SHP77 (cell line): ENCODE results near the gene HEPN1.

Source experiments
- DNase-seq, 2 experiments: peaks; one replicate each; lab custom pipeline; 2025; lab: John Stamatoyannopoulos, UW

HEPN1 gene

GRCh38 chr11:124899383-124900145 lies 19.5 kb upstream of the HEPN1 start:
- DNase-seq, result no peak

GRCh38 chr11:124900464-124900863 lies 18.6 kb upstream of the HEPN1 start:
- no peak for DNase-seq

GRCh38 chr11:124902616-124903015 lies 16.4 kb upstream of the HEPN1 start:
- no peak for DNase-seq

DNA sequence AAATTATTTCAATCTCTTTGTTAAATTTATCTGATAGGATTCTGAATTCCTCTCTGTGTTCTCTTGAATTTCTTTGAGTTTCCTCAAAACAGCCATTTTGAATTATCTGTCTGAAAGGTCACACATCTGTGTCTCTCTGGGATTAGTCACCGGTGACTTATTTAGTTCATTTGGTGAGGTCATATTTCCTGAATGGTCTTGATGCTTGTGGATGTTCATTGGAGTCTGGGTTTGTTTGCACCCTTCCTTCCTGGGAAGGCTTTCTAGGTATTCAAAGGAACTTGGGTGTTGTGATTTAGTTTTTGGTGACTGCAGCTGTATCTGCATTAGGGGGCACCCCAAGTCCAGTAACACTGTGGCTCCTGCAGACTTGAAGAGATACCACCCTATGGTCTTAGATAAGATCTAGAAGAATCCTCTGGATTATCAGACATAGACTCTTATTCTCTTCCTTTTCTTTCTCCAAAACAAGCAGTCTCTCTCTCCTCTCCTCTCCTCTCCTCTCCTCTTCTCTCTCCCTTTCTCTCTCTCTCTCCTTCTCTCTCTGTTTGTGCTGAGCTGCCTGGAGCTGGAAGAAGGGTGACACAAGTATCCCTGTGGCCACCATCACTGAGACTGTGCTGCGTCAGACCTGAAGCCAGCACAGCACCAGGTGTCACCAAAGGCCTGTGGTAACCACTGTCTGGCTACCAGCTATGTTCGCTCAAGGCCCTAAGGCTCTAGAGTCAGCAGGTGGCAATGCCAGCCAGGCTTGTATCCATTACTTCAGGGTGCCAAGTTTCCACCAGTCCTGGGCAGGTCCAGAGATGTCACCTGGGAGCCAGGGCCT lies 3.3 kb upstream of the HEPN1 start:
- DNase-seq, result no peak

DNA sequence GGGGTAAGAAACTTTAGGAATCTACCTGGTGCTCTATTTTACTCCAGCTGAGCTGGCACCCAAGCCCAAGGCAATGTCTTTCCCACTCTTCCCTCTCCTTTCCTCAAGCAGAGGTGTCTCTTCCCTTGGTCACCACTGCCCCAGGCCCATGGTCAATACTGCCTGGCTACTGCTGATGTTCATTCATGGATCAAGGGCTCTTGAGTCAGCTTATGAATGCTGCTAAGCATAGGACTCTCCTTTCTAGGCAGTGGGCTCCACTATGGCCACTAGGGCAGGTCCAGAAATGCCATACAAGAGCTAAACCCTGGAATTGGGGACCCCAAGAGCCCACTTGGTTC lies 2.7 kb upstream of the HEPN1 start:
- DNase-seq, result no peak

- no peak for DNase-seq
These were observed 1.9 kb upstream of the HEPN1 start for GRCh38 chr11:124917115-124917637.

DNA sequence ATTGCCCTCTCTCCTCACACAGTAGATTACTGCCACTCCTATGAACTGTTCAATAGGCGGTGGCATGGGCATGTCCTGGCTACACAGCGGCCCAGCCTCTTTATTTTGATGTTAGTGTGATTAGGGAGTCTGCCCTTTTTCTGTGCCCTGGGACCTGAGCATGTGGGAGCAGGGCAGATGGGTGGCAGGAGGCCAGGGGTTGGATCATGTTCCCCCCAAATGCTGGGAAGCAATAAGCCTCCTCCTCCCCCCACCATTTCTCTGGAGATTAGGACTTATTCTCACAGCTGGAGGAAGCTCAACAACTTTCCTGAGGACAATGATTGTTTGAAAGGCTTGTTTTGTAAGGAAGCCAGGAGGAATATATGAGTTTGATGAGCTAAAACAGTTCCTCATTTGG lies 848 bp downstream of the HEPN1 start:
- DNase-seq, result no peak

GRCh38 chr11:124920356-124920755 lies 1.3 kb downstream of the HEPN1 start:
- no peak for DNase-seq

GRCh38 chr11:124920870-124921609 lies 2.0 kb downstream of the HEPN1 start:
- DNase-seq, result no peak

- no peak for DNase-seq
These were observed 3.8 kb downstream of the HEPN1 start for GRCh38 chr11:124922831-124923230.

DNA sequence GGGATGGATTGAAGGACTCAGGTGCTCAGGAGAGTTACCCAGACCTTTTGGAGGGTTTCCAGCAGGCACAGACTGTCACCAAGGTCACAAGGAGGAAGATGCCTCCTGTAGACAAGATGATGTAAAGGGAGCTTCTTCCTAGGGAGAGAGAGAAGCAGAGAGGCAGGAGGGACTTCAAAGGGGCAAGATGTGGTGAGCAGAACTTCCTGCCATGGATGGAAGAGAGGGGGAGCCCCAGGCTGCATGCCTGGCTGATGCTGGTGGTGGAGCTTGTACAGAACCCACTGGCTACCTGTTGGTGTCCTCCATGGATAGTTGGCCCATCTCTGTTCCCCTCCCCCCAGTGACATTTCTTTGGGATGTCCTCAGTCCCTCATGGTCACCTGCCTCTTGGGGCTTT lies 4.2 kb downstream of the HEPN1 start:
- no peak for DNase-seq

GRCh38 chr11:124928942-124929665 lies 10.1 kb downstream of the HEPN1 start:
- DNase-seq, result no peak

- DNase-seq, result no peak
These were observed 11.7 kb downstream of the HEPN1 start for GRCh38 chr11:124930799-124931198.

DNA sequence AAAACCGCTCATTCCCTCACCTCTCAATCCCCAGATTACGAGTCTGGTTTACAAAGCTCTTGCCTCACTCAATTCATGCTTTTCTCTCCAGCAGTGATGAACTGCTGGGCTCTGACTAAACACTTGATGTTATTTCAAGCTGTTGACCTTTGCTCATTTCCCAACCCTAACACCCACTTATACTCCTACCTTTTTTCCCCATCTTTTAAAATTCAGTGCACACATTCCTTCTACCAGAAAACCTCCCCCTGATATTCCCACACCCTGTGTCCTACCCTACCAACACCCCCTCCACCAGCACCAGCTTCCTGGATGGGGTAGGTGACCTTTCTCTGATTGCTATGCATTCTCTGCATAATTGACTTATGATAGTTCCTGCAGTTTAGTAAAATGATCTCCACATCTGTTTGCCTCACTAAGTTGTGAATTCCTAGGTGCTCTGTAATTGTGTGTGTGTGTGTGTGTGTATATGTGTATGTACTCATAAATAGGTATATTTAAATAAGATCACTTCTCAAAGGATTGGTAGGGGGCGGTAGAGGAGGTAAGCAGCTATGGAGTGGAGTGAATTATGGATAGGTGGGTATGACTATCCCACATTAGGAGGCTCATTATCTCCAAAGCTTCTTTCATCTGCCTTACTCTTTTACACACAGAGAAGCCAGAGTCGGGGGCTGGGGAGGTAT lies 16.0 kb downstream of the HEPN1 start:
- DNase-seq, result no peak

GRCh38 chr11:124935548-124936514 lies 16.8 kb downstream of the HEPN1 start, which contains the start of gene HEPACAM:
TSS of gene HEPACAM (minus strand) at chr11:124936047. CDS start at chr11:124936006, 41 bp downstream.
- DNase-seq, result no peak

DNA sequence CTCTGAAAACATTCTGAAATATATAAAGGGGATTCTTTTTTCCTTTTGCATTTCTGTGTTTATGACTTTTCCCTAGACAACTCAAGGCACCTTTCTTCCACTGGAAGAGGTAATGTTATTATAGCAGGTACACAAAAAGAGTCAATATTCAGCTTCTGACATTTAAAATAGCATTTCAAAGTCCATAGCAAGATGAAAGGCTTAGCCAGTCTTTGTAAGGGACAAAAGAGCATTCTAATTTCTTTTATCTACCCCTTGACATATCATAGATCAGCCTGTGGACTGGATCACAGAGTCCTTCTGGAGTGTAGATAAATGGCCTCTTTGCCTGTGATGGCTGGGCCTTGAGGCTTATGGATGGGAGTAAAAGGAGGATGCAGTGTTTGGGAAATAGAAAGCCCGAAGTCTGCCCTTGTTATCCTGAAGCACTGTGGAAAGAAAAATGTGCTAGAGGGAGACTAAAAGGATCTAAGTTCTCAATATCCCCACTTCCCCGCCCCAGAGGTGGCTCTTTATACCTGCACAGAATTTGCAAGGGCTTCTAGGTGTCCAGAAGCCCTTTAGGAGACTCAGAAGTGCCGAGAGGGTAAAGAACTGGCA lies 18.4 kb downstream of the HEPN1 start:
- DNase-seq, result no peak

DNA sequence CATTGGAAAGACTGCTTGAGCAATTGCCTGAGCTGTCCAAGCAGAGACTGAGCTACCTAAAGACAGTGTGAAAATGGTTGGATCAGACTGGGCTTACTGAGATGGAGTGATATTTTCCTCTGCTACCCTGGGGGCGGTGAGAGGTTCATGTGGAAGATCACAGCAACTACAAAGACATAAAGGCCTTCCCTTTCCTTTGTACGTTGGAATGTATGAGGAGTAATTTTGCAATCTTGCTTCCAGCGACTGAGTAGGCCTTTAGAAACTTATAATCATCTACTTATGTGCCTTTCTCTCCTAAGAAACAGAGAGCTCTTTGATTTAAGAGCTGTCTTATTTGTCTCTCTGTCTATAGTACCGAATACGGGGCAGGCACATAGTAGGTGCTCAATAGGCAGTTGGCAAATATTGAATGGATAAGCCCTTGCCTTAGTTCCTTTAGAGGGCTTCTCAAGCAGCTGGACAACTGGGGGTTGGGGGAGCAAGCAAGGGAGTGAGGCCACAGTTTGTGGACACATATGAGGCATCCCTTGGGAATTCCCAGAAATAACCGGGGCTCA lies 19.2 kb downstream of the HEPN1 start:
- DNase-seq, result no peak

DNA sequence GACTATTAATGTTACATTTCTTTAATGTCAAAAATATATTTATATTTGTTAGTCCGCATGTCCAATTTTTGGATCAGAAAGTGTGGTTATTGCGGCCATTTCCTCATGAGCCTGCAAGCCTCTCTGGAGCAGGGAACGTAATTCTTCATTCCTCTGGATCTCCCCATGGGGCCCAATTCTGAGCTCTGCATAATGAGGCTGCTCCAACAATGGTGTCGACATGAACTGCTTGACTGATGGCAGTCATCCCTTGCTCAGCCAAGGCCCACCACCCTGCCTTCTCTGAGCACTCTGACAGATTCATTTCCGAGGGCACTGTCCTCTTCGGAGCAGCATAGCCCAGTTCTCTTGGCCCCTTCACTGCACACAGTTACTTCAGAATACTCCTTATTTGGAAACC lies 19.9 kb downstream of the HEPN1 start:
- no peak for DNase-seq

- no peak for DNase-seq
These were observed 22.7 kb downstream of the HEPN1 start for GRCh38 chr11:124941703-124942102.
